ENCODE data around the gene COQ2.

- TF ChIP-seq, protein P1, sequence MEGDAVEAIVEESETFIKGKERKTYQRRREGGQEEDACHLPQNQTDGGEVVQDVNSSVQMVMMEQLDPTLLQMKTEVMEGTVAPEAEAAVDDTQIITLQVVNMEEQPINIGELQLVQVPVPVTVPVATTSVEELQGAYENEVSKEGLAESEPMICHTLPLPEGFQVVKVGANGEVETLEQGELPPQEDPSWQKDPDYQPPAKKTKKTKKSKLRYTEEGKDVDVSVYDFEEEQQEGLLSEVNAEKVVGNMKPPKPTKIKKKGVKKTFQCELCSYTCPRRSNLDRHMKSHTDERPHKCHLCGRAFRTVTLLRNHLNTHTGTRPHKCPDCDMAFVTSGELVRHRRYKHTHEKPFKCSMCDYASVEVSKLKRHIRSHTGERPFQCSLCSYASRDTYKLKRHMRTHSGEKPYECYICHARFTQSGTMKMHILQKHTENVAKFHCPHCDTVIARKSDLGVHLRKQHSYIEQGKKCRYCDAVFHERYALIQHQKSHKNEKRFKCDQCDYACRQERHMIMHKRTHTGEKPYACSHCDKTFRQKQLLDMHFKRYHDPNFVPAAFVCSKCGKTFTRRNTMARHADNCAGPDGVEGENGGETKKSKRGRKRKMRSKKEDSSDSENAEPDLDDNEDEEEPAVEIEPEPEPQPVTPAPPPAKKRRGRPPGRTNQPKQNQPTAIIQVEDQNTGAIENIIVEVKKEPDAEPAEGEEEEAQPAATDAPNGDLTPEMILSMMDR (IDR thresholded peaks at IDR 0.05), result no peak
- no peak for TF ChIP-seq POLR2AphosphoS5 (IDR thresholded peaks at IDR 0.05)
Observed at GRCh38 chr4:83255584-83255983, 29.0 kb downstream of the COQ2 start.

Data from stomach (tissue), 4 donors.